ENCODE measurements around the gene ZNF503. TPM values are rescaled to one million over a fixed set of nuclear protein-coding genes. Genes with fewer than 3 reads are reported as not detected.

ZNF503 gene
- total and polyA plus RNA-seq, 2 of the 8 experiments (the other 6 are each of a cell fraction or from before 2014, with no cell fraction given) = 0.03 to 0.13 TPM

DNA sequence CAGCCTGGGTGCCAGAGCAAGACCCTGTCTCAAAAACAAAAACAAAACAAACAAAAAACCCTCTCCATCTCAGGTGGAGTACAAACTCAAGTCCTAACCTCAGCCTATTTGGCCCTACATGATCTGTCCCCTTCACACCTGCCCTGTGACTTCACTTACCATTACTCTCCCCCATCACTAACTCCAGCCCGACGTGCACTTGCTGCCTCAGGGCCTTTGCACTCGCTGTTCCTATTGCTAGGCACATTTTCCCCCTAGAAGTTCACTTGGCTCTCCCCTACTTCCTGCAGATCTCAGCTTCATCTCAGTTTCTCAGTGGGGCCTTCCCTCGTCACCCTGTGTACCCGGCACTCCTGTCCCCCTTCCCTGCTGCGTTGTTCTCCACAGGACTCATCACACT, 21.3 kb upstream of the ZNF503 start (continued):
- TF ChIP-seq, protein P1, sequence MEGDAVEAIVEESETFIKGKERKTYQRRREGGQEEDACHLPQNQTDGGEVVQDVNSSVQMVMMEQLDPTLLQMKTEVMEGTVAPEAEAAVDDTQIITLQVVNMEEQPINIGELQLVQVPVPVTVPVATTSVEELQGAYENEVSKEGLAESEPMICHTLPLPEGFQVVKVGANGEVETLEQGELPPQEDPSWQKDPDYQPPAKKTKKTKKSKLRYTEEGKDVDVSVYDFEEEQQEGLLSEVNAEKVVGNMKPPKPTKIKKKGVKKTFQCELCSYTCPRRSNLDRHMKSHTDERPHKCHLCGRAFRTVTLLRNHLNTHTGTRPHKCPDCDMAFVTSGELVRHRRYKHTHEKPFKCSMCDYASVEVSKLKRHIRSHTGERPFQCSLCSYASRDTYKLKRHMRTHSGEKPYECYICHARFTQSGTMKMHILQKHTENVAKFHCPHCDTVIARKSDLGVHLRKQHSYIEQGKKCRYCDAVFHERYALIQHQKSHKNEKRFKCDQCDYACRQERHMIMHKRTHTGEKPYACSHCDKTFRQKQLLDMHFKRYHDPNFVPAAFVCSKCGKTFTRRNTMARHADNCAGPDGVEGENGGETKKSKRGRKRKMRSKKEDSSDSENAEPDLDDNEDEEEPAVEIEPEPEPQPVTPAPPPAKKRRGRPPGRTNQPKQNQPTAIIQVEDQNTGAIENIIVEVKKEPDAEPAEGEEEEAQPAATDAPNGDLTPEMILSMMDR (IDR thresholded peaks at IDR 0.05; ENCODE audit: control extremely low read depth in 1 of 3, insufficient read depth in 1 of 3, low read depth in 1 of 3, low read length in 3 of 3) = no peak
- TF ChIP-seq SP1 (IDR thresholded peaks at IDR 0.05; ENCODE audit: low read depth, low read length) (no peak), SIX5 (IDR thresholded peaks at IDR 0.05; ENCODE audit: low read depth, low read length) (no peak), BCL11A (IDR thresholded peaks at IDR 0.05; ENCODE audit: low read depth in 2 of 2, low read length in 2 of 2) (no peak)
- TF ChIP-seq, protein P2, sequence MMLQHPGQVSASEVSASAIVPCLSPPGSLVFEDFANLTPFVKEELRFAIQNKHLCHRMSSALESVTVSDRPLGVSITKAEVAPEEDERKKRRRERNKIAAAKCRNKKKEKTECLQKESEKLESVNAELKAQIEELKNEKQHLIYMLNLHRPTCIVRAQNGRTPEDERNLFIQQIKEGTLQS (IDR thresholded peaks at IDR 0.05; ENCODE audit: insufficient read depth, low read depth, low read length) = no peak
